ENCODE results near the gene TENM4.

Gene TENM4

GRCh38 chr11:79055856-79056631, 384.8 kb downstream of the TENM4 start:
- H3K36me3 Mint-ChIP-seq (ENCODE audit: low read depth), result no peaks in the 10 kb centered on the region
- H3K9me3 Mint-ChIP-seq, result no peaks in the 10 kb centered on the region
- intact Hi-C loops (cut with micrococcal nuclease), result no loop called here
- no peak overlapping the region for H3K4me3 Mint-ChIP-seq
- H3K27me3 Mint-ChIP-seq, result peaks cover 38% of the 10 kb centered on the region
- no peaks in the 10 kb centered on the region for H3K4me1 Mint-ChIP-seq (ENCODE audit: low read depth)
- no peak overlapping the region for H3K27ac Mint-ChIP-seq

- H3K27ac Mint-ChIP-seq, result no peak overlapping the region
- no peak overlapping the region for H3K4me3 Mint-ChIP-seq
- H3K36me3 Mint-ChIP-seq (ENCODE audit: low read depth), result no peaks in the 10 kb centered on the region
- intact Hi-C loops (cut with micrococcal nuclease), result no loop called here
- H3K27me3 Mint-ChIP-seq, result peaks cover 44% of the 10 kb centered on the region
- no peaks in the 10 kb centered on the region for H3K9me3 Mint-ChIP-seq
- H3K4me1 Mint-ChIP-seq (ENCODE audit: low read depth), result no peaks in the 10 kb centered on the region
These were observed 386.2 kb downstream of the TENM4 start for GRCh38 chr11:79054636-79055035.

- H3K27me3 Mint-ChIP-seq, result peaks cover 43% of the 10 kb centered on the region
- H3K4me1 Mint-ChIP-seq (ENCODE audit: low read depth), result no peaks in the 10 kb centered on the region
These were observed 388.3 kb downstream of the TENM4 start for GRCh38 chr11:79052544-79052943.

GRCh38 chr11:79050786-79051185, 390.0 kb downstream of the TENM4 start:
- no peaks in the 10 kb centered on the region for H3K4me1 Mint-ChIP-seq (ENCODE audit: low read depth)
- H3K27ac Mint-ChIP-seq, result no peak overlapping the region
- intact Hi-C loops (cut with micrococcal nuclease), result no loop called here
- no peaks in the 10 kb centered on the region for H3K9me3 Mint-ChIP-seq
- H3K36me3 Mint-ChIP-seq (ENCODE audit: low read depth), result no peaks in the 10 kb centered on the region
- H3K4me3 Mint-ChIP-seq, result no peak overlapping the region
- H3K27me3 Mint-ChIP-seq, result peaks cover 39% of the 10 kb centered on the region

More at GRCh38 chr11:79052544-79052943, 388.3 kb downstream of the TENM4 start:
- Mint-ChIP-seq H3K36me3 (ENCODE audit: low read depth) (no peaks in the 10 kb centered on the region), H3K9me3 (no peaks in the 10 kb centered on the region), H3K4me3 (no peak overlapping the region), H3K27ac (no peak overlapping the region)
- intact Hi-C loops (cut with micrococcal nuclease), result no loop called here

DNA sequence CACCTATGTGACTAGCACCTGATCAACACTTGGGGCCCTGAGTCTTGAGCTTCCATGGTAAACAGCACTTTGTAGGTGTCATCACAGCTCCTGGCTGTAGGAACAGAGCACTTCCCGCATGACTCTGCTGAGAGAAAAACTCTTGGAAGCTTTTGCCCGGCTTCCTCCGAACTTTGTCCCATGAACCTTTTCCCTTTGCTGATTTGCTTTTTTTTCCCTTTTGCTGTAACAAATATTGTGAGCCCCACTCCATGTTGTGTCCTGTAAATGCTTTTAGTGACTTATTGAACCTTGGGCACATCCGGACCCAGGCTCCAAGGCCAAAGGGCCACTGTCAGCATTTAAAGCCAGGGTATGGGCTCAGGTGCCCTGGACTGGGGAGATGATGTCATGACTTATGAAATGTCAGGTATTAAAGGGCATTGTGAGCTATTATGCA, 391.1 kb downstream of the TENM4 start:
- no peaks in the 10 kb centered on the region for H3K9me3 Mint-ChIP-seq

GRCh38 chr11:79047980-79048379, 392.9 kb downstream of the TENM4 start:
- Mint-ChIP-seq H3K9me3 (no peaks in the 10 kb centered on the region), H3K4me3 (no peak overlapping the region), H3K36me3 (ENCODE audit: low read depth) (no peaks in the 10 kb centered on the region), H3K27me3 (peaks cover 50% of the 10 kb centered on the region), H3K4me1 (ENCODE audit: low read depth) (no peaks in the 10 kb centered on the region), H3K27ac (no peak overlapping the region)
- intact Hi-C loops (cut with micrococcal nuclease), result no loop called here

More for the DNA sequence above, 391.1 kb downstream of the TENM4 start:
- intact Hi-C loops (cut with micrococcal nuclease), result no loop called here
- H3K27me3 Mint-ChIP-seq, result peaks cover 47% of the 10 kb centered on the region
- H3K36me3 Mint-ChIP-seq (ENCODE audit: low read depth), result no peaks in the 10 kb centered on the region
- no peak overlapping the region for H3K27ac Mint-ChIP-seq
- no peaks in the 10 kb centered on the region for H3K4me1 Mint-ChIP-seq (ENCODE audit: low read depth)
- H3K4me3 Mint-ChIP-seq, result no peak overlapping the region

- no peak overlapping the region for H3K27ac Mint-ChIP-seq
- intact Hi-C loops (cut with micrococcal nuclease), result no loop called here
- no peaks in the 10 kb centered on the region for H3K4me1 Mint-ChIP-seq (ENCODE audit: low read depth)
- no peak overlapping the region for H3K4me3 Mint-ChIP-seq
- H3K9me3 Mint-ChIP-seq, result no peaks in the 10 kb centered on the region
- peaks cover 55% of the 10 kb centered on the region for H3K27me3 Mint-ChIP-seq
- no peaks in the 10 kb centered on the region for H3K36me3 Mint-ChIP-seq (ENCODE audit: low read depth)
These were observed 393.5 kb downstream of the TENM4 start for GRCh38 chr11:79047321-79047720.

- intact Hi-C loops (cut with micrococcal nuclease), result no loop called here
- H3K36me3 Mint-ChIP-seq (ENCODE audit: low read depth), result no peaks in the 10 kb centered on the region
- no peaks in the 10 kb centered on the region for H3K4me1 Mint-ChIP-seq (ENCODE audit: low read depth)
- no peak overlapping the region for H3K27ac Mint-ChIP-seq
- H3K9me3 Mint-ChIP-seq, result no peaks in the 10 kb centered on the region
- H3K4me3 Mint-ChIP-seq, result no peak overlapping the region
- peaks cover 50% of the 10 kb centered on the region for H3K27me3 Mint-ChIP-seq
These were observed 394.5 kb downstream of the TENM4 start for GRCh38 chr11:79046366-79046765.

DNA sequence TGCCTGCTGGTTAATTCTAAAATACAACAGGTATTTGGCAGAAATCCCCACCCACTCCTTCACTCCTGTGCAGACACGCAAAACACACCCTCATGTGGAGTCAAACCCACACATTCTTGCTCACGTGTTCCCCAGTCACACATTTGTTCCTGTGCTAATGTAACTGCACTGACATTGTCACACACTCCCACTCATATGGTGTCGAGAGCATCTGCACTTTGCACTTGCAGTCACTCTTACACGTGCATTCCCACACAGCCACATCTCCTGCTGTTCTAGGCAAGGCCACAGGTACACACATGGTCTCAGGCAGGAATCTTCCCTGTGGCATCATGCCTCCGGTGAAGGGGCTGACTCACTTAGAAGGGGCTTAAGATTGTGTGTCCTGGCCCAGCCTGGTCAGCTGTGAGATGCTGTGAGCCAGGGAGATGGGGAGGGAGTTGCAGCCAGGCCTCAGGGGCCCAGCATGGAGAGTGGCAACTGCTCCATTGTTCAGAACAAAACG, 395.0 kb downstream of the TENM4 start:
- H3K4me3 Mint-ChIP-seq, result no peak overlapping the region
- peaks cover 52% of the 10 kb centered on the region for H3K27me3 Mint-ChIP-seq
- H3K9me3 Mint-ChIP-seq, result no peaks in the 10 kb centered on the region
- no peaks in the 10 kb centered on the region for H3K4me1 Mint-ChIP-seq (ENCODE audit: low read depth)
- H3K36me3 Mint-ChIP-seq (ENCODE audit: low read depth), result no peaks in the 10 kb centered on the region
- no peak overlapping the region for H3K27ac Mint-ChIP-seq
- intact Hi-C loops (cut with micrococcal nuclease), result no loop called here

DNA sequence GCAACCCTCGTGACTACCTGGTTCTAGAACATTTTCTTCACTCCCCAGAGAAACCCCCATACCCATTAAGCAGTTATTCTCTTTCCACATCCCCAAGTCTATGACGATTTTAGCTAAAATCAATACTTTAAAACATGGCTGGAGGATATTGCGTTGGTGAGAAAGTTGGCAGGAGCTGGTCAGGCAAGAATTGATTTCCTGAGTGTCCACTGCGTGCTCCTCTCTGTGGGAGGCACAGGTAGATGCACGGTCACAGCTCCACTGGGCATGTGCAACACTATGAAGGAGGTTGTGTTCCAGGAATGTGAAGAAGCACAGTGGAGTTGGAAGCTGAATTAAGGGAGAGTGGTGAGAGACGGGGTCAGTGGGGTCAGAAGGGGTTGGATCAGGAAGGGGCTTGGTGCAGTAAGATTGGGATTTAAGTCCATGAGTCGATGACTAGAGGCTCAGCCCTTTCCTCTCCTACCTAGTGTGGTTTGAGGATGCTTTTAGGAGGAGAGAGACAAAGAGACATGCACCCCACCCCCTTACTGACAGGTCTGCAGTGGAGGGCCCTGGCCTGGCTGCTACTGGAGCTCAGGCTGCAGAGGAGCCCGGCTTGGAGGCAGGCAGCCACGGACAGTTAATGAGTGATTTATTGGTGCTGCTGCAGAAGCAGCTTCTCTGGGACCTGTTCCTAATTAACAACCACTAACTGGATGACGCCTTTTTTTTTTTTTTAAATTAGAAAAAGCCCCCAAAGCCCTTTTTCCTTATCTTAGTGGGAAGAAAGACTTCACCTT, 395.6 kb downstream of the TENM4 start:
- H3K27ac Mint-ChIP-seq, result no peak overlapping the region
- H3K36me3 Mint-ChIP-seq (ENCODE audit: low read depth), result no peaks in the 10 kb centered on the region

GRCh38 chr11:79044201-79044600, 396.6 kb downstream of the TENM4 start:
- intact Hi-C loops (cut with micrococcal nuclease), result no loop called here
- Mint-ChIP-seq H3K36me3 (ENCODE audit: low read depth) (no peaks in the 10 kb centered on the region), H3K27me3 (peaks cover 56% of the 10 kb centered on the region), H3K27ac (no peak overlapping the region), H3K4me1 (ENCODE audit: low read depth) (no peaks in the 10 kb centered on the region), H3K4me3 (no peak overlapping the region), H3K9me3 (no peaks in the 10 kb centered on the region)

More for the DNA sequence above, 395.6 kb downstream of the TENM4 start:
- Mint-ChIP-seq H3K4me1 (ENCODE audit: low read depth) (no peaks in the 10 kb centered on the region), H3K27me3 (peaks cover 53% of the 10 kb centered on the region), H3K4me3 (no peak overlapping the region), H3K9me3 (no peaks in the 10 kb centered on the region)
- intact Hi-C loops (cut with micrococcal nuclease), result no loop called here

- Mint-ChIP-seq H3K4me1 (ENCODE audit: low read depth) (no peaks in the 10 kb centered on the region), H3K27ac (no peak overlapping the region), H3K27me3 (peaks cover 56% of the 10 kb centered on the region), H3K9me3 (no peaks in the 10 kb centered on the region), H3K36me3 (ENCODE audit: low read depth) (no peaks in the 10 kb centered on the region), H3K4me3 (no peak overlapping the region)
- intact Hi-C loops (cut with micrococcal nuclease), result no loop called here
These were observed 397.1 kb downstream of the TENM4 start for GRCh38 chr11:79043726-79044125.

DNA sequence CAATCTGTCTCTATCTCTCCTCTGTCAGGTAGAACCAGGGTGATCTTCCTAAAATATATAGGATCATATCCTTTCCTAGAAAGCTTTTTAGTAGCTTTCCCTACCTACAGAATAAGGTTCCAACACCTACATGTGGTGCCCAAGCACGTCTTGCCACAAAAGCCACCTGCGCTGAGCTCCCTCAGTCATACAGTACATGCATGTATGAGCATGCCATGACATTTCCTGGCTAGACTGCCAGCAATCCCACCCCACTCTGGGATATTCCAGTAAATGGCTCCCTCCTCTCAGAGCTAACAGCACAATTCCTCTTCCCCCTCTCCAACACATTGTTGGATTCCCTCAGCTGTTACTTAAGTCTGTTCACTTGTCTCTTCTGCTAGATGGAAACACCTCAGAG, 398.0 kb downstream of the TENM4 start:
- Mint-ChIP-seq H3K9me3 (no peaks in the 10 kb centered on the region), H3K4me1 (ENCODE audit: low read depth) (no peaks in the 10 kb centered on the region), H3K36me3 (ENCODE audit: low read depth) (no peaks in the 10 kb centered on the region), H3K27me3 (peaks cover 62% of the 10 kb centered on the region), H3K27ac (no peak overlapping the region), H3K4me3 (no peak overlapping the region)
- intact Hi-C loops (cut with micrococcal nuclease), result no loop called here

- Mint-ChIP-seq H3K27ac (no peak overlapping the region), H3K9me3 (no peaks in the 10 kb centered on the region), H3K36me3 (ENCODE audit: low read depth) (no peaks in the 10 kb centered on the region), H3K27me3 (peaks cover 68% of the 10 kb centered on the region), H3K4me3 (no peak overlapping the region), H3K4me1 (ENCODE audit: low read depth) (no peaks in the 10 kb centered on the region)
- intact Hi-C loops (cut with micrococcal nuclease), result no loop called here
These were observed 400.5 kb downstream of the TENM4 start for GRCh38 chr11:79040348-79040747.

All from dendritic cell treated with granulocyte-macrophage colony-stimulating factor and Interleukin-4, amounts not matched to agents 40 ng/mL and 50 ng/mL, for 4 days (primary cell).